Neuron (in vitro differentiated cells): ENCODE results near the gene OR4F3.
"Not testable (repeated sequence)": the region's sequence is repeated elsewhere in the genome, so short reads cannot be mapped to it uniquely, and the experiment has no call there.

Experiments
- H2AFZ ChIP-seq: one replicate; pipeline ENCODE4 v1.6.1; 2013; ENCODE audit warnings: low read depth, mild to moderate bottlenecking, inconsistent platforms, low read length, moderate library complexity
- H3K27me3 ChIP-seq: one replicate; pipeline ENCODE4 v1.6.1; 2013; ENCODE audit warnings: low read length; ENCODE audit not compliant: insufficient read depth
- H3K36me3 ChIP-seq: one replicate; pipeline ENCODE4 v1.6.1; 2013; ENCODE audit warnings: low read length; ENCODE audit not compliant: insufficient read depth
- H3K4me1 ChIP-seq: one replicate; pipeline ENCODE4 v1.6.1; 2013; ENCODE audit warnings: low read length; ENCODE audit not compliant: insufficient read depth
- H3K4me3 ChIP-seq: 2 replicates; pipeline ENCODE4 v1.5.1; 2013; ENCODE audit warnings: mild to moderate bottlenecking, low read length, moderate library complexity
- H3K9me3 ChIP-seq: one replicate; pipeline ENCODE4 v1.6.1; 2013; ENCODE audit warnings: low read length

The OR4F3 gene

GRCh38 chr5:181366968-181367367 is at the start of gene OR4F3:
Gene OR4F3 (plus strand): TSS chr5:181367268.
- not testable (repeated sequence) for H2AFZ ChIP-seq, H3K4me1 ChIP-seq, H3K36me3 ChIP-seq, H3K27me3 ChIP-seq, H3K9me3 ChIP-seq, H3K4me3 ChIP-seq
